ENCODE measurements around the gene MOXD1. TPM values are rescaled to one million over a fixed set of nuclear protein-coding genes. Genes with fewer than 3 reads are reported as not detected.
A peak's percentile ranks its signal among the peaks of the same experiment; 100 is the strongest.
"Not testable (repeated sequence)": the region's sequence is repeated elsewhere in the genome, so short reads cannot be mapped to it uniquely, and the experiment has no call there.

Gene MOXD1
- total RNA-seq, 1 donor = 0.52 TPM

- no peak overlapping the region for H3K4me3 ChIP-seq (ENCODE audit: low read length)
- H3K9me3 ChIP-seq (ENCODE audit: low read depth, low read length) = no peaks in the 10 kb centered on the region
- H3K4me1 ChIP-seq (ENCODE audit: insufficient read depth, low read length) = no peaks in the 10 kb centered on the region
- H3K27me3 ChIP-seq (ENCODE audit: insufficient read depth, low read length) = peaks cover 2% of the 10 kb centered on the region
Observed at GRCh38 chr6:132287101-132287500, 114.2 kb downstream of the MOXD1 start.

- Histone ChIP-seq H3K4me1 (ENCODE audit: insufficient read depth, low read length) (no peaks in the 10 kb centered on the region), H3K27me3 (ENCODE audit: insufficient read depth, low read length) (peaks cover 2% of the 10 kb centered on the region), H3K9me3 (ENCODE audit: low read depth, low read length) (no peaks in the 10 kb centered on the region), H3K4me3 (ENCODE audit: low read length) (no peak overlapping the region)
Observed at GRCh38 chr6:132286298-132287019, 114.8 kb downstream of the MOXD1 start.

DNA sequence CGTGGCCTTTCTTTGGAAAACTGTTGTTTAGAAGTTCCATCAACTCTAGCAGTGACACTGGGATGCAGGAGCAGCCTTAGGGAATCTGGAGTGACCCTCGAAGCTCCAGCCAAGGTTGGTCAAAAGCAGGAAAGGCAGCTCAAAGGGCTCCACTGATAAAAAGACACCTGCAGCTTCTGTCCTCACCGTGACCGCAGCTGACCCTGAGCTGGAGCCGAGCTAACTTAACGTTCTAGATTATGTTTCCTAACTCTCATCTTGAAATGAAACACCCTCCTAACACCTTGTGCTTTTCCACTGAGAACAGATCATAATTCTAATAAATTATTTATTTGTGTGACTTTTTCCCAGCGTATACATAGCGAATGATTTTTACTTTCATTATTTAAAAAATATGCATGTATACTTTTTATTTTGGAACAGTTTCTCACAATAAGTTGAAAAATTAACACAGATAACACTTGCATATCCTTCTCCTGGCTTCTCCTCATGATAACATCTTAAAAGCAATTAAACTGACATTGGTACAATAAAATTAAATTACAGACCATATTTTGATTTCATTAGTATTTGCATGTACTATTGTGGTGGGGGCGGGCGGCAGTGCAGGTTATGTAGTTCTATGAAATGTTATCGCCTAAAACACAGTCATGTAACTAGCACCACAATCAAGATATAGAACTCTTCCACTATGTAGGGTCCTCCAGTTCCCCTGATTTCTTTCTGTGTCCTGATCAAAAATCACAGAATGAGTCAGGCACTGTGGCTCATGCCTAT is 116.1 kb downstream of the MOXD1 start:
- Histone ChIP-seq H3K9me3 (ENCODE audit: low read depth, low read length) (no peaks in the 10 kb centered on the region), H3K27me3 (ENCODE audit: insufficient read depth, low read length) (peaks cover 2% of the 10 kb centered on the region), H3K4me3 (ENCODE audit: low read length) (no peak overlapping the region), H3K4me1 (ENCODE audit: insufficient read depth, low read length) (no peaks in the 10 kb centered on the region)

- H3K9me3 ChIP-seq (ENCODE audit: low read depth, low read length) = no peaks in the 10 kb centered on the region
- no peaks in the 10 kb centered on the region for H3K27me3 ChIP-seq (ENCODE audit: insufficient read depth, low read length)
- H3K4me3 ChIP-seq (ENCODE audit: low read length) = no peak overlapping the region
- H3K4me1 ChIP-seq (ENCODE audit: insufficient read depth, low read length) = no peaks in the 10 kb centered on the region
Observed at GRCh38 chr6:132282696-132283095, 118.6 kb downstream of the MOXD1 start.

DNA sequence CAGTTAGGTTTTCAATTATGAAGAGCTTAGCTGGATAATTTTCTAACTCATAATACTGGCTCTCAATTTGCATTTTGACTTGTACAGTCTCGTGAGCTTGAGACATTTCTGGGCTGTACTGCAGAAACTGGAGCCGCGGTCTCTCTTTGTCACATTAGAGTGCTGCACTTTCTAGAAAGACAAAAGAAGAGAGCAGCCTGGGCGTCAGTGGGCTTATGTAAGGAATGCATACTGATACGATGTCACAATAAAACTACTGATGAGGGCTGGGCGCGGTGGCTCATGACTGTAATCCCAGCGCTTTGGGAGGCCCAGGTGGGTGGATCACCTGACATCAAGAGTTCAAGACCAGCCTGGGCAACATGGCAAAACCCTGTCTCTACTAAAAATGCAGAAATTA is 120.8 kb downstream of the MOXD1 start:
- no peaks in the 10 kb centered on the region for H3K9me3 ChIP-seq (ENCODE audit: low read depth, low read length)
- no peaks in the 10 kb centered on the region for H3K27me3 ChIP-seq (ENCODE audit: insufficient read depth, low read length)
- no peaks in the 10 kb centered on the region for H3K4me1 ChIP-seq (ENCODE audit: insufficient read depth, low read length)
- no peak overlapping the region for H3K4me3 ChIP-seq (ENCODE audit: low read length)

- H3K27me3 ChIP-seq (ENCODE audit: insufficient read depth, low read length) = no peaks in the 10 kb centered on the region
- peak overlapping the region; percentile 19 for H3K4me3 ChIP-seq (ENCODE audit: low read length)
- no peaks in the 10 kb centered on the region for H3K9me3 ChIP-seq (ENCODE audit: low read depth, low read length)
- H3K4me1 ChIP-seq (ENCODE audit: insufficient read depth, low read length) = no peaks in the 10 kb centered on the region
Observed at GRCh38 chr6:132279592-132280139, 121.6 kb downstream of the MOXD1 start.

- no peaks in the 10 kb centered on the region for H3K9me3 ChIP-seq (ENCODE audit: low read depth, low read length)
- H3K27me3 ChIP-seq (ENCODE audit: insufficient read depth, low read length) = no peaks in the 10 kb centered on the region
- no peak overlapping the region for H3K4me3 ChIP-seq (ENCODE audit: low read length)
- no peaks in the 10 kb centered on the region for H3K4me1 ChIP-seq (ENCODE audit: insufficient read depth, low read length)
Observed at GRCh38 chr6:132275066-132275970, 126.0 kb downstream of the MOXD1 start.

DNA sequence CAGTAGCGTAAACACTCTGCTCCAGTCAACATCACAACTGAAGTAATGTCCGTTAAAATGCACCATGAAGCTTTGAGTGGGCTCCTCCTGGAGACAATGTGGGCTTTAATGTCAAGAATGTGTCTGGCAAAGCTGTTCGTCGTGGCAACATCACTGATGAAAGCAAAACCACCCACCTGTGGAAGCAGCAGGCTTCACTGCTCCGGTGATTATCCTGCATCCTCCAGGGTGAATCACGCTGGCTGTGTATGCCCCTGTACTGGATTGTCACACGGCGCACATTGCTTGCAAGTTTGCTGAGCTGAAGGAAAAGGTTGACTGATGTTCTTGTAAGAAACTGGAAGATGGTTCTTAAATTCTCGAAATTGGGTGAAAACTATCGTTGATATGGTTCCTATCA is 128.5 kb downstream of the MOXD1 start:
- Histone ChIP-seq H3K4me3 (ENCODE audit: low read length) (no peak overlapping the region), H3K27me3 (ENCODE audit: insufficient read depth, low read length) (no peaks in the 10 kb centered on the region), H3K4me1 (ENCODE audit: insufficient read depth, low read length) (no peaks in the 10 kb centered on the region), H3K9me3 (ENCODE audit: low read depth, low read length) (no peaks in the 10 kb centered on the region)

GRCh38 chr6:132270726-132271402 is 130.4 kb downstream of the MOXD1 start:
- no peak overlapping the region for H3K4me3 ChIP-seq (ENCODE audit: low read length)
- no peaks in the 10 kb centered on the region for H3K4me1 ChIP-seq (ENCODE audit: insufficient read depth, low read length)
- H3K27me3 ChIP-seq (ENCODE audit: insufficient read depth, low read length) = no peaks in the 10 kb centered on the region
- no peaks in the 10 kb centered on the region for H3K9me3 ChIP-seq (ENCODE audit: low read depth, low read length)

DNA sequence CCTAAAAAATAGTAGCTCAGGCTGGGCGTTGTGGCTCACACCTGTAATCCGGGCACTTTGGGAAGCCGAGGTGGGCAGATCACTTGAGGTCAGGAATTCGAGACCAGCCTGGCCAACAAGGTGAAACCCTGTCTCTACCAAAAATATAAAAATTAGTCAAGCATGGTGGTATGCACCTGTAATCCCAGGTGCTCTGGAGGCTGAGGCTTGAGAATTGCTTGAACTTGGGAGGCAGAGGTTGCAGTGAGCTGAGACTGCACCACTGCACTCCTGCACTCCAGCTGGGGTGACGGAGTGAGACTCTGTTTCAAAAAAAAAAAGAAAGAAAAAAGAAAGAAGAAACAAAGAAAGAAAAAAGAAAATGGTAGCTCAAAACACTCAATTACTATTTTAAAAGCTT is 132.6 kb downstream of the MOXD1 start:
- not testable (repeated sequence) for H3K4me3 ChIP-seq (ENCODE audit: low read length); H3K9me3 ChIP-seq (ENCODE audit: low read depth, low read length); H3K4me1 ChIP-seq (ENCODE audit: insufficient read depth, low read length); H3K27me3 ChIP-seq (ENCODE audit: insufficient read depth, low read length)

GRCh38 chr6:132268209-132268608 is 133.1 kb downstream of the MOXD1 start:
- Histone ChIP-seq H3K4me3 (ENCODE audit: low read length) (no peak overlapping the region), H3K4me1 (ENCODE audit: insufficient read depth, low read length) (no peaks in the 10 kb centered on the region), H3K27me3 (ENCODE audit: insufficient read depth, low read length) (no peaks in the 10 kb centered on the region), H3K9me3 (ENCODE audit: low read depth, low read length) (no peaks in the 10 kb centered on the region)

GRCh38 chr6:132265451-132266097 is 135.7 kb downstream of the MOXD1 start:
- Histone ChIP-seq H3K4me1 (ENCODE audit: insufficient read depth, low read length) (no peaks in the 10 kb centered on the region), H3K27me3 (ENCODE audit: insufficient read depth, low read length) (no peaks in the 10 kb centered on the region), H3K4me3 (ENCODE audit: low read length) (no peak overlapping the region), H3K9me3 (ENCODE audit: low read depth, low read length) (no peaks in the 10 kb centered on the region)

DNA sequence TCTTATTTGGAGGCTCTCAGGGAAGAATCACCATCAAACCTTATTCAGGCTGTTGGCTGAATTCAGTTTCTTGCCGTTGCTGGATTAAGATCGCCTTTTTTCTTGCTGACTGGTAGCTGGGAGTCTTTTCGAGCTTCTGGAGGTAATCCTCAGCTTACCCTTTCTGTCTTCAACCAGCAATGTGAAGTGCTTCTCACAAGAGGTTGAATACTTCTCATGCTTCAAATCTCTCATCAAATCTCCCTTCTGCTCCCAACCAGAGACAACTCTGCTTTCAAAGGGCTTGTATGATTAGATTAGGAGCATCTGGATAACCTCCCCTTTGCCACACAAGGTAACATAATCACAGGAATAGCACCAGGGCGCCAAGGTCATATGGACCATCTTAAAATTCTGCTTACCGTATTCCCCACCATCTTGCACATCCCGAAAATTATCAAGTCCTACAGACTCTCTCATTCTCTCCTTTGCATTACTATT is 137.2 kb downstream of the MOXD1 start:
- H3K4me3 ChIP-seq (ENCODE audit: low read length) = no peak overlapping the region
- H3K4me1 ChIP-seq (ENCODE audit: insufficient read depth, low read length) = no peaks in the 10 kb centered on the region
- H3K27me3 ChIP-seq (ENCODE audit: insufficient read depth, low read length) = no peaks in the 10 kb centered on the region
- H3K9me3 ChIP-seq (ENCODE audit: low read depth, low read length) = no peaks in the 10 kb centered on the region

DNA sequence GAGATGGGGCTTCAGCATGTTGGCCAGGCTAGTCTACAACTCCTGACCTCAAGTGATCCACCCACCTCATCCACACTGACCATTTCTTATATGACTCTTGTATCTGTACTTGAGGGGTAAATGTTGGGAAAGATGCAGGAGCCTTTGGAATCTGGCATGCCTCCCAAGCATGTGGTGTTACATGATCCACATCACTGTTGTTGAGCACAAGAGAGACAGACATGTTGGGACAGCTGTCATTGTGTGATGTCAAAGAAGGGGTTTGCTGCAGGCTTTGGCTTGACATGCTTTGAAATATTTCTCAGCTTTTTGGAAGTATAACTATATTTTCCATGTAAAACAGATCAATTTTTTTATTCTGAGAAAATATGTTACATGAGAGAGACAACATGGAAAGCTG is 139.9 kb downstream of the MOXD1 start:
- no peak overlapping the region for H3K4me3 ChIP-seq (ENCODE audit: low read length)
- no peaks in the 10 kb centered on the region for H3K9me3 ChIP-seq (ENCODE audit: low read depth, low read length)
- no peaks in the 10 kb centered on the region for H3K4me1 ChIP-seq (ENCODE audit: insufficient read depth, low read length)
- H3K27me3 ChIP-seq (ENCODE audit: insufficient read depth, low read length) = peaks cover 2% of the 10 kb centered on the region
